Erythroblast (primary cell): Measurements from ENCODE around the gene ADAM12.

Experiments used
- DNase-seq, 2 experiments: peaks; one replicate each; lab custom pipeline; 2025; lab: John Stamatoyannopoulos, UW
- GATA1 ChIP-seq: IDR thresholded peaks from 2 replicates; pipeline ENCODE4 v1.6.1; 2011; ENCODE audit warnings: low read depth, mild to moderate bottlenecking, control low read depth, low read length, moderate library complexity
- POLR2A ChIP-seq: IDR thresholded peaks from 2 replicates; pipeline ENCODE4 v1.6.1; 2011; ENCODE audit warnings: mild to moderate bottlenecking, low read length

The ADAM12 gene

GRCh38 chr10:126337251-126337810 is 50.9 kb downstream of the ADAM12 start:
- no peak for DNase-seq
- no peak for TF ChIP-seq GATA1
- no peak for TF ChIP-seq POLR2A

- no peak for DNase-seq
Observed at GRCh38 chr10:126336801-126337200, 51.5 kb downstream of the ADAM12 start.

GRCh38 chr10:126334272-126334671 is 54.0 kb downstream of the ADAM12 start:
- TF ChIP-seq GATA1, result no peak
- no peak for TF ChIP-seq POLR2A
- DNase-seq, result no peak

More at GRCh38 chr10:126336801-126337200, 51.5 kb downstream of the ADAM12 start:
- TF ChIP-seq GATA1 (no peak), POLR2A (no peak)

GRCh38 chr10:126332576-126332975 is 55.7 kb downstream of the ADAM12 start:
- no peak for TF ChIP-seq GATA1
- TF ChIP-seq POLR2A, result no peak

GRCh38 chr10:126331101-126331500 is 57.2 kb downstream of the ADAM12 start:
- DNase-seq, result no peak
- no peak for TF ChIP-seq GATA1
- TF ChIP-seq POLR2A, result no peak

More at GRCh38 chr10:126332576-126332975, 55.7 kb downstream of the ADAM12 start:
- DNase-seq, result no peak

GRCh38 chr10:126324826-126325225 is 63.5 kb downstream of the ADAM12 start:
- no peak for DNase-seq
- TF ChIP-seq POLR2A (no peak), GATA1 (no peak)

- no peak for DNase-seq
- no peak for TF ChIP-seq POLR2A
- no peak for TF ChIP-seq GATA1
Observed at GRCh38 chr10:126321440-126321839, 66.8 kb downstream of the ADAM12 start.

- no peak for DNase-seq
- TF ChIP-seq POLR2A (no peak), GATA1 (no peak)
Observed at GRCh38 chr10:126317751-126318150, 70.5 kb downstream of the ADAM12 start.

GRCh38 chr10:126315494-126316177 is 72.6 kb downstream of the ADAM12 start:
- TF ChIP-seq GATA1 (no peak), POLR2A (no peak)
- DNase-seq, result no peak

GRCh38 chr10:126314863-126315493 is 73.3 kb downstream of the ADAM12 start:
- TF ChIP-seq POLR2A, result no peak
- TF ChIP-seq GATA1, result no peak
- no peak for DNase-seq

GRCh38 chr10:126312167-126312566 is 76.1 kb downstream of the ADAM12 start:
- DNase-seq, result no peak
- TF ChIP-seq GATA1 (no peak), POLR2A (no peak)

GRCh38 chr10:126309228-126309883 is 78.9 kb downstream of the ADAM12 start:
- DNase-seq, result no peak
- no peak for TF ChIP-seq POLR2A
- no peak for TF ChIP-seq GATA1

GRCh38 chr10:126302826-126303665 is 85.2 kb downstream of the ADAM12 start:
- DNase-seq, result no peak
- no peak for TF ChIP-seq GATA1
